HUES48 (cell line): ENCODE measurements around the gene CASKIN2.
"Not testable (repeated sequence)": the region's sequence is repeated elsewhere in the genome, so short reads cannot be mapped to it uniquely, and the experiment has no call there.

Experiments
- H3K27ac ChIP-seq: one replicate; pipeline ENCODE4 v1.7.0; 2013; ENCODE audit warnings: low read depth, low read length, inconsistent platforms
- H3K27me3 ChIP-seq: 2 replicates; pipeline ENCODE4 v1.6.1; 2013; ENCODE audit warnings: mild to moderate bottlenecking, low read length; ENCODE audit not compliant: control insufficient read depth, insufficient read depth
- H3K36me3 ChIP-seq: 2 replicates; pipeline ENCODE4 v1.6.1; 2013; ENCODE audit warnings: low read length; ENCODE audit not compliant: control insufficient read depth, insufficient read depth
- H3K4me1 ChIP-seq: 2 replicates; pipeline ENCODE4 v1.6.1; 2013; ENCODE audit warnings: mild to moderate bottlenecking, low read length; ENCODE audit not compliant: control insufficient read depth, insufficient read depth
- H3K4me3 ChIP-seq: 2 replicates; pipeline ENCODE4 v1.5.1; 2013; ENCODE audit warnings: mild to moderate bottlenecking, low read depth, low read length
- H3K9ac ChIP-seq: 2 replicates; pipeline ENCODE4 v1.6.1; 2013; ENCODE audit warnings: mild to moderate bottlenecking, low read depth, low read length, moderate library complexity
- H3K9me3 ChIP-seq: 2 replicates; pipeline ENCODE4 v1.6.1; 2013; ENCODE audit warnings: low read length; ENCODE audit not compliant: control insufficient read depth, insufficient read depth

CASKIN2 gene

DNA sequence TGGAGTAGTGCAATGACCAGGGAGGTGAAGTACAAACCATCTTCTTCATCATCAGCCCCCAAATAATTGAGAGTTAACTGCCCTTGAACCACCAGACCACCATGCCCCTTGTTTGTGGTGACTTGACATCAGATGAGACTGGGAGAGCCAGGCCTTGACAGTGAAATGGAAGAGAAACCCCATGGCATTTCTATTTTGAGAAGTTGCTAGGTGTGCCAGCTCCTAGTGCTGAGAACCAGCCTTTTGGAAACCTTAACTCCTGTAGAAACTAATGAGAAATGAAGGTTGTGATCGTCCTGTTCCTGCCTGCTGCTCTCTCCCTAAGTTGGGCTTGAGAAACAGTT is 56.1 kb downstream of the CASKIN2 start:
- no peaks in the 10 kb centered on the region for H3K9me3 ChIP-seq
- H3K9ac ChIP-seq = no peak overlapping the region
- peak overlapping the region; percentile 30 for H3K27ac ChIP-seq
- no peaks in the 10 kb centered on the region for H3K36me3 ChIP-seq
- peaks cover 15% of the 10 kb centered on the region for H3K4me1 ChIP-seq
- no peaks in the 10 kb centered on the region for H3K27me3 ChIP-seq
- no peak overlapping the region for H3K4me3 ChIP-seq

DNA sequence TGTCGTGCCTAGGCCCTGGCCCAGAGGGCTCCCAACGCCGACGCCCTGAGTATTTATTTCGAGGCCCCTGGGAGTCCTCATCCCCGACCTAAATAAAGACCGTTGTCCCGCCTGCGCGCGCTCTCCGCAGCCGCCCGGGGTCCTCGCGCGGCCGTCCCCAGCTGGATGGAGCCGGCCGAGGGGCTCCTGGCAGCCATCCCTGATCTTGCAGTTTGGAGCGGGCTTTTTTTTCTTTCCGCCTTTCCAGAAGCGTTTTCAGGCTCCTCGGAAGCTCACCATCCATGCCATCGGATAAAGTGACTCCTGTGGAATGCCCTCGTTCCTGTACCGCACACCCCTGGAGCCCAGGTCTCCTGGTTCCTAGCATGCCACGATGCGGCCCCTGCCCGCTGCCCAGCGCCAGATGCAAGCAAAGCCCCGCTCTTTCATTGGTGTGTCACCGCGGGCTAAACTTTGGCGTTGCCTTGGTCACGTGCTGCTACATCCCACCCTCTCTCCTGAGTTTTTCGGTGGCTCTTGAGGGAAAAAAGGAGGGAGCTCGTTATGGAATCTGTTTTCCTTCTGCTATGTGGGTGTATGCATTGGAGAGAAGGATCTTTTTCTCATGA is 58.2 kb downstream of the CASKIN2 start:
- Histone ChIP-seq H3K27ac (peak overlapping the region; percentile 88), H3K9ac (peak overlapping the region; percentile 87), H3K4me1 (peaks cover 15% of the 10 kb centered on the region), H3K36me3 (no peaks in the 10 kb centered on the region), H3K27me3 (no peaks in the 10 kb centered on the region), H3K9me3 (no peaks in the 10 kb centered on the region), H3K4me3 (peak overlapping the region; percentile 87)

DNA sequence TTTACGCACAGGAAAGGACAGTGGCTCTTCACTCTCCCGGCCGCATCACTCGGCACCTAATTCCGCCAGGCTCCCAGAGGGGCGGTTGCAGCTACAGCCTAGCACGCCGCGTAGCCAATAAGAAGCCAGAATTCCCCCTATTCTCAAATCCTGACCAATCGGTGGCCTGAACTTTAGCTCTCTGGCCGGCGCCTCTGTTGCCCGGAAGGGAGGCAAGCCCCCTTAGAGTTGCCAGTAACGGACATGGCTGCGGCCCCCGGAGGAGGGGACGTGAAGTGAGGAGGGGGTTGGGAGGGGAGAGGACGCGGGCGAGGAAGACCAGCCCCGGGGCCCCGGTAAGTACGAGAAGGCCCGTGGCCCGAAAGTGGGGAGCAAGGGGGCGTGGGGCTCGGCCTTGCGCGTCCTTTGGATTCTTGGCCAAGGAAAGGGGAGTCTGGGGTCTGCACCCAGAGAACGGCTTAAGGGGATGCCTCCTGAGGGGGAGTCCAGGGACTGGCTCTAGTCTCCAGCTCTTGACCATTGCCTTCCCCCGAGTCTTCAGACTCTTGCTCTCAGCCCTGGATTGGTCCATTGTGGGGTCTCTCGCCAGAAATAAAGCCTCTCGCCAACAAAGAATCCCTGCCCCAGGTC is 58.8 kb downstream of the CASKIN2 start, which contains the start of gene TMEM94:
TMEM94 (plus strand) TSS at position 219 of the 630 bp plus-strand sequence. CDS start 15,271 bp downstream, outside the sequence.
- Histone ChIP-seq H3K4me3 (peak within 1 kb of the TSS; percentile 87), H3K27me3 (no peaks in the 10 kb centered on the region), H3K36me3 (no peaks in the 10 kb centered on the region), H3K9me3 (no peaks in the 10 kb centered on the region), H3K9ac (peak within 1 kb of the TSS; percentile 87), H3K4me1 (peaks cover 15% of the 10 kb centered on the region), H3K27ac (peak within 1 kb of the TSS; percentile 93)

DNA sequence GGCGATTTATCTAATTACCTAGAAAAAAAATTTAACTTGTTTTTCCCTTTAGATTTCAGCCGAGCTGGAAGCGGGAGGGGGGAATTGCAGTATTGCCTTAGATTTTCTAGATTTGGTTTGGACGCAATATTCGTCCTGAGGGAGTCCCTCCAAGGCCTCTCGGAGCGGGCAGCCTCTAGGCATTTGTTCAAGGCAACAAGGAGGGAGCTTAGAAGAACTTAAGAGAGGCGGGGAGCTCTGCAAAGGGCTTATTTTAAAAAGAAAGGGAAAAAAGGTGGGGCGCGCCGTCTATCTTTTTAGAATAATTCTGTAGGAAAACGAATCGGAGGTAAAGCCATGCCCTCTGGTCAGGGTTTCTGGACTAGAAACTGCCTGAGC is 59.3 kb downstream of the CASKIN2 start:
- Histone ChIP-seq H3K36me3 (no peaks in the 10 kb centered on the region), H3K9ac (peak overlapping the region; percentile 59), H3K27me3 (no peaks in the 10 kb centered on the region), H3K9me3 (no peaks in the 10 kb centered on the region), H3K4me1 (peaks cover 15% of the 10 kb centered on the region), H3K27ac (peak overlapping the region; percentile 93), H3K4me3 (peak overlapping the region; percentile 87)

DNA sequence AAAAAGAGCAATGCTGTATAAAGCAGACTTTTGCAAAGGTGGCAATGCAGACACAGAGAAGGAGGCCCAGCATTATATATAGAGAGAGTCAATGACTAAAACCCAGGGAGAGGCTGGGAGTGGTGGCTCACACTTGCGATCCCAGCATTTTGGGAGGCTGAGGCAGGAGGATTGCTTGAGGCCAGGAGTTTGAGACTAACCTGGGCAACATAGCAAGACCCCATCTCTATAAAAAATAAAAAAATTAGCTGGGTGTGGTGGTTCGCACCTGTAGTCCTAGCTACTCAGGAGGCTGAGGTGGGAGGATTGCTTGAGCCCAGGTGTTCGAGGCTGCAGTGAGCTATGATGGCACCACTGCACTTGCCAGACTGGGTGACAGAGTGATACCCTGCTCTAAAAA is 60.7 kb downstream of the CASKIN2 start:
- H3K27me3 ChIP-seq, H3K36me3 ChIP-seq, H3K9ac ChIP-seq, H3K27ac ChIP-seq, H3K9me3 ChIP-seq, H3K4me3 ChIP-seq: not testable (repeated sequence)
- peaks cover 15% of the 10 kb centered on the region for H3K4me1 ChIP-seq

- peaks cover 15% of the 10 kb centered on the region for H3K4me1 ChIP-seq
- no peak overlapping the region for H3K4me3 ChIP-seq
- no peak overlapping the region for H3K27ac ChIP-seq
- no peaks in the 10 kb centered on the region for H3K9me3 ChIP-seq
- H3K9ac ChIP-seq = no peak overlapping the region
- no peaks in the 10 kb centered on the region for H3K27me3 ChIP-seq
- H3K36me3 ChIP-seq = no peaks in the 10 kb centered on the region
Measured at GRCh38 chr17:75454193-75454592, 61.1 kb downstream of the CASKIN2 start.

DNA sequence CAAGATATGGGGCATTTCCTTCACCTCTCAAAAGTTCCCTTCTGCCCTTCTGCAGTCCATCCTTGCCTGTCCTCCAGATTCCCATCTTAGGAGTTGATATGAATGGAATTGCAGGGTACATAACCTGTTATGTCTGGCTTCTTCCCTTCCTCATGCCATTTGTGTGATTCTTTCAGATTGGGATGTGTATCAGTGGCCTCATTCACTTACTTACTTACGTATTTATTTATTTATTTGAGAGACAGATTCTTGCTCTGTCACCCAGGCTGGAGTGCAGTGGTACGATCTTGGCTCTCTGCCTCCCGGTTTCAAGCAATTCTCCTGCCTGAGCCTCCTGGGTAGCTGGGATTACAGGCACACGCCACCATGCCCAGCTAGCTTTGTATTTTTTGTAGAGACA is 65.1 kb downstream of the CASKIN2 start:
- no peak overlapping the region for H3K27ac ChIP-seq
- H3K9ac ChIP-seq = no peak overlapping the region
- H3K4me3 ChIP-seq = no peak overlapping the region
- no peaks in the 10 kb centered on the region for H3K27me3 ChIP-seq
- no peaks in the 10 kb centered on the region for H3K36me3 ChIP-seq
- H3K4me1 ChIP-seq = no peaks in the 10 kb centered on the region
- no peaks in the 10 kb centered on the region for H3K9me3 ChIP-seq
